Activated CD8-positive, alpha-beta memory T cell treated with anti-CD3 and anti-CD28 coated beads, Interleukin-2, amount 50 U/mL, for 4 hours (primary cell): ENCODE data around the gene ELOB.

Experiments used
- DNase-seq: peaks from one replicate; pipeline ENCODE4 v3.0.0-alpha.2; 2020

Gene ELOB

DNA sequence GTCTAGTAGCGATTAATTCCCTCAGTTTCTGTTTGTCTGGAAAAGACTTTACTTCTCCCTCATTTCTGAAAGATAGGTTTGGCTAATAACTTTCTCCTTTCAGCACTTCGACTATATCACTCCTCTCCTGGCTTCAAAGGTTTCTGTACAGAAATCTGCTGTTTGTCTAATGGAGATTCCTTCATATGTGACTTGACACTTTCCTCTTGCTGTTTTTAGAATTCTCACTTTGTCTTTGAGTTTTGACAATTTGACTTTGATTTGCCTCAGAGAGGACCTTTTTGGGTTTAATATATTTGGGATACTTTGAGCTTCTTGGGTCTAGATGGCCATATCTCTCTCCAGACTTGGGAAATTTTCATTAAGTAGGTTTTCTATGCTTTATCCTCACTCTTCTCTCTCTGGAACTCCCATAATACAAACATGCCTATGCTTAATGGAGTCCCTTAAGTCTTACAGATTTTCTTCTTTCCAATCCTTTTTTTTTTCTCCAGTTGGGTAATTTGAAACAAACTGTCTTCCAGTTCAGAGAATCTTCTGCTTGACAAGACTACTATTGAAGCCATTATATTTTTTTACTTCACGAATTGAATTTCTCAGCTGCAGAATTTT lies 32.2 kb upstream of the ELOB start:
- DNase-seq, result no peak

DNA sequence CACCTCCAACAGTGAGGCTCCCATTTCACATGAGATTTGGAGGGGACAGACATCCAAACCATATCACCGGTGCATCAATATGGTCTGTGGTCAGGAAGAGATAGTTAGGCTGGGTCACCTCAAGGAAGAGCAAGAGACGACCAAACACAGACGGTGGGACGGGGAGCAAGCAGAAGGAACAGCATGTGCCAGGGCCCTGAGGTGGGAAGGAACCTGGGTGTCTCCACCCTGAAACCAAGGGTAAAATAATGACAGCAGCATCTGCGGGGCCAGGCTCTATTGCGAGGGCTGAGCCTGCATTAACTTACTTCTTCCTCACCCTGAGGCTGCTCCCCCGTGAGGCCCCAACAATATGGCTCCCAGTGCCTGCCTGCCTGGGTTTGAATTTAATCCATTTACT lies 31.1 kb upstream of the ELOB start:
- no peak for DNase-seq

DNA sequence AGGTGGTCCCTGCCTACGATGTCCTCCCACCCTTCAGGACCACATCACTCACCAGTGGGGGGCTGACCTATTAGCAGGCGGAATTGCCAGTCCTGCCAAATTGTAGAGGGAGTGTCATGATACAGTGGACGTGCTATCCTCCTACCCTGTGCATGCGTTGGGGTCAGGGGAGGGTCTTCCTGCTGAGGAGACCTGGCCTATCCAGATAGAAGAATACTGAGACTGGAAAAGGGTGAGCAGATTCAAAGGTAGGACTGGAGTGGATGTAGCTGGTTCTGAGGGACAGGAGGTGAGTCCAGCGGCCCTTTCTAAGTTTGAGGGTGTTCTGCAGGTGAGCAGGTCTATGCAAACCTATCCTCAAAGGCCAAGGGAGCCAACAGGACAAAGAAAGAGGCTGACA lies 29.2 kb upstream of the ELOB start:
- DNase-seq, result no peak

DNA sequence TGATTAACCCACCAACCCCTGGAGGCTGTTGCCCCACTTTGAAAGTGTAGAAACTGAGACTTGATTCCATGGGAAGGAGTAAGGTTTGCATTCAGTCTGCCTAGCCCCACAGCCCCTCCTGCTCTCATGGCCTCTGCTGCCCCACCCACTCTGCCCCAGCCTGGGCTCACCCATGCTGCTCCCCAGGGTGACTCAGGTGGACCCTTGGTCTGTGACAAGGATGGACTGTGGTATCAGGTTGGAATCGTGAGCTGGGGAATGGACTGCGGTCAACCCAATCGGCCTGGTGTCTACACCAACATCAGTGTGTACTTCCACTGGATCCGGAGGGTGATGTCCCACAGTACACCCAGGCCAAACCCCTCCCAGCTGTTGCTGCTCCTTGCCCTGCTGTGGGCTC lies 27.6 kb upstream of the ELOB start:
- DNase-seq, result no peak

DNA sequence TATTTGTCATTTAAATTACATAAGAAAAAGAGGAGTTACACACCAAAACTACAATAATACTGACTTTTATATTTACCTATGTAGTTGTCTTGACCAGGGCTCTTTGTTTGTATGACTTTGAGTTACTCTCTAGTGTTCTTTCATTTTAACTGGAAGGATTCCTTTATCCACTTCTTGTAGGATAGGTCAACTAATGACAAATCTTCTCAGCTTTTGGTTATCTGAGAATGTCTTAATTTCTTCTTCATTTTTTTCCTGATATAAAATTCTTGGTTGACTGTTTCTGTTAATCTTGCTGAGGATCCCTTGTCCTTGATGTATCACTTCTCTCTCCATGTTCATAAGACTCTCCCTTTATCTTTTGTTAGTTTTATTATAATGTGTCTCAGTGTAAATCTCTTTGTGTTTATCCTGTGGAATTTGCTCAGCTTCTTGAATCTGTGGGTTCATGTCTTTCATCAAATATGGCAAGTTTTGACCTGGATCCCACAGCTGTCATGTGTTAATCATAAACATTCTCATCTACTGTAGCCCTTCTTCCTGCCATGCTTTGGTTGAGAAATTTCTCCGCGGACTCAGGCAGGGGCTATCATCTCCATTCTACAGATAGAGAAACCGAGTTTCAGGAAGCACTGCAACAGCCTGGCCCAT lies 26.6 kb upstream of the ELOB start:
- no peak for DNase-seq

DNA sequence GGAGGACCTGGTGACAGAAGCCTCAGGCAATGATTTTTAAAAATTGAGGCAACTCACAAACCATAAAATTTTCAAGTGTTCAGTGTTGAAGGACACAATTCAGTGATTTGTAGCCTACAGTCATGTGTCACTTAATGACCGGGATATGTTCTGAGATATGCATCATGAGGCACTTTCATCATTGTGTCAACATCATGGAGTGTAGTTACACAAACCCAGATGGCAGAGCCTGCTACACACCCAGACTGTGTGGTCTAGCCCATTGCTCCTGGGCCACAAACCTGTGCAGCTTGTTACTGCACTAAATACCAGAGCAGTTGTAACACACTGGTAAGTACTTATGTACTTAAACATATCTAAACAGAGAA lies 22.8 kb upstream of the ELOB start:
- DNase-seq, result no peak

DNA sequence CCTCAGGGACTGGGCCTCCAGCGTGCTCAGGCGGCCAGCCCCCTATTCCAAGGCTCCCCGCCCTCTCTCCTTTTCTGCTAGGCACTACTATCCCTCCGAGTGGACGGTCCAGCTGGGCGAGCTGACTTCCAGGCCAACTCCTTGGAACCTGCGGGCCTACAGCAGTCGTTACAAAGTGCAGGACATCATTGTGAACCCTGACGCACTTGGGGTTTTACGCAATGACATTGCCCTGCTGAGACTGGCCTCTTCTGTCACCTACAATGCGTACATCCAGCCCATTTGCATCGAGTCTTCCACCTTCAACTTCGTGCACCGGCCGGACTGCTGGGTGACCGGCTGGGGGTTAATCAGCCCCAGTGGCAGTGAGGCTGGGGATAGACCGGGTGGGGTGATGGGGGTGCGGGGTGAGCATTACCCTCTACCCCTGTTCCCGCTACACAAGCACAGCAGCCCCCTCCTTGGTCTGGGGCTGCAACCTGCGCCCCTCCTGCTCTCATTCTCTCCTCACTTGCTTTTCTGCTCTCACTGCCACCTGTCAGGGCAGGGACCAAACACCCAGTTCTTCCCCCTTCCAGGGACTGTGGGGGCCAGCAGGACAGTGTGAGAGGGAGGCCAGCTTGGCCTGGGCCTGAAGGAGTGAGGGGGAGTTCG lies 22.3 kb upstream of the ELOB start:
- DNase-seq, result no peak

DNA sequence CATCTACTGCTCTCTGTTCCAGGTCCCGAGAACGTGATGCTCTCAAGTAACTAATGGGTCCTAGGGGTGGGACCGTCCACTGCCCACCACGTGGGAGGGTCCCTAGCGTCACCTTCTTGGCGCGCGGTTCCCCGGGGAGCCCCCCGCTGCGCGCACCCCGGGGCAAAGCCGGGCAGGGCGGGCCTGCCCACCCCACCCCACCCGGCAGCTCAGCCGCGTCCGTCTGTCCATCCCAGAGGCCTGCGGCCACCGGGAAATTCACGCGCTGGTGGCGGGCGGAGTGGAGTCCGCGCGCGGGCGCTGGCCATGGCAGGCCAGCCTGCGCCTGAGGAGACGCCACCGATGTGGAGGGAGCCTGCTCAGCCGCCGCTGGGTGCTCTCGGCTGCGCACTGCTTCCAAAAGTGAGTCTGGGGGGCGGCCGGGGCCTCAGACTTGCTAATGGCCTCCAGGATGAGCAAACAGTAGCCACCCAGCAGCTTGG lies 21.7 kb upstream of the ELOB start:
- DNase-seq, result no peak

DNA sequence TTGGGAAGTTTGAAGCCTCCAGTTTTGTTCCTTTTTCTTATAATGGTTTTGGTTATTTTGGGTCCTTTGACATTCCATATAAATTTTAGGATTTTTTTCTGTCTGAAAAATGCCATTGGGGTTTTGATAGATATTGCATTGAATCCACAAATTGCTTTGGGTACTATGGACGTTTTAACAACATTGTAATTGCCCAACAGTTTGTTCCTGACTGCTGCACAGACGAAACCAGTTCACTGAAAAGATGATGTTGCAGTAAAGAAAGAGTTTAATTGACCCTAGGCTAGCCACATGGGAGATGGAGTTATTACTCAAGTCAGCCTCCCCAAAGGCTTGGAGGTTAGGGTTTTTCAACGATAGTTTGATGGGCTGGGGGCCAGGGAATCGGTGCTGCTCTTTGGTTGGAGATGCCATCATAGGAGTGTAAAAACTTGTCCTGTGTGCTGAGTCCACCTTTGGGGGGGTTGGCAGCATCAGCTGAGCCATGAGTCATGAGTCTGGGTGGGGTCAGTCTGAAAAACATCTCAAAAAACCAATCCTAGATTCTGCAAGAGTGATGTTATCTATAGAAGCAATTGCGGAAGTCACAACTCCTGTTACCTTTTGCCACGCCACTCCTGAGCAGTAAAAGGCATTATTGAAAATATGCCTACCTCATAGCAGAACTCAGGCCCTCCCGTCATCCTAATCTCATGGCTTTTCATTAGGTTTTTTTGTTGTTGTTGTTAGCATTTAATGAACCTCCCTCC lies 18.5 kb upstream of the ELOB start:
- no peak for DNase-seq

DNA sequence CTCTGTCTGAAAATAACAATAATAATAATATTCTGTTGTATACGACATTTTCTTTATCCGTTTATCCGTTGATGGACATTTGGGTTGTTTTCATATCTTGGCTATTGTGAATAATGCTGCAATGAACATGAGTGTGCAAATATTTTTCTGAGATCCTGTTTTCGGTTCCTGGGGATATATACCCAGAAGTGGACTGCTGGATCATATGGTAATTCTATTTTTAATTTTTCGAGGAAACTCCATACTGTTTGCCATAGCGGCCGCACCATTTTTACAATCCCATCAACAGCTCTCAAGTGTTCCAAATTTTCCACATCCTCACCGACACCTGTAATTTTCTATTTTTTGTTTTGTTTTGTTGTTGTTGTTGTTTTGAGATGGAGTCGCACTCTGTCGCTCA lies 15.9 kb upstream of the ELOB start:
- DNase-seq, result no peak

DNA sequence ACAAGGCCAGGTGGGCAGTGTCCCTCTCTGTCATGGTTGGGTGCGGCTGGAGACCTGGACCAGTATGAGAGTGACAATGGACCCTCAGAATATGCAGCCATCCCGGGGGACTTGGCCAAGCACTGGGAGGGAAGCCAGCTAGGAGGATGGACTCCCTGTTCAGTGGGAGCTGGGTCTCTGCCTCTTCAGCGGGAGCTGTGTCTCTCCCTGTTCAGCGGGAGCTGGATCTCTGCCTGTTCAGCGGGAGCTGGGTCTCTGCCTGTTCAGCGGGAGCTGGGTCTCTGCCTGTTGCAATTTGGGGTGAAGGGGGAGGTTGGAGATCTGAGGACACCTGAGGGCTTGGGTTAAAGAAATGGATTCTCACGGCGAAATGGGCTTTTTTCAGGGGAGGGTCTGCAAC lies 14.1 kb upstream of the ELOB start:
- no peak for DNase-seq

DNA sequence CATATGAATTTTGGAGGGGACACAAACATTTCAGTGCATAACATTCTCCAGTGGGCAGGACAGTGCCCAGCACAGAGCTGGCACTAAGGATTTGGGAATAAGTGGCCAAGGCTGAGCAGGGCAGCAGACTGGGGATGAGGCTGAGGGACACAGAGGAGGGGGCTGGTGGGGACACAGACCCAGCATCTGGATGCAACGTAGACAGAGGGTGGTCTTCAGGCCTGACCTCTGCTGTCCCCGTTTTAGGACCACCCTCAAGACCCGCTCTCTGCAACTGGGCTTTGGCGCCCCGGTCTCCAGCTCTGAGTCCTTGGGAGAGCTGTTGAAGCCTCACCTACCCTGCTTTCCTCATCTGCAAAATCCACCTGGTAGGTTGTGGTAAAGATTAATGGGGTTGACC lies 13.6 kb upstream of the ELOB start:
- DNase-seq, result no peak

DNA sequence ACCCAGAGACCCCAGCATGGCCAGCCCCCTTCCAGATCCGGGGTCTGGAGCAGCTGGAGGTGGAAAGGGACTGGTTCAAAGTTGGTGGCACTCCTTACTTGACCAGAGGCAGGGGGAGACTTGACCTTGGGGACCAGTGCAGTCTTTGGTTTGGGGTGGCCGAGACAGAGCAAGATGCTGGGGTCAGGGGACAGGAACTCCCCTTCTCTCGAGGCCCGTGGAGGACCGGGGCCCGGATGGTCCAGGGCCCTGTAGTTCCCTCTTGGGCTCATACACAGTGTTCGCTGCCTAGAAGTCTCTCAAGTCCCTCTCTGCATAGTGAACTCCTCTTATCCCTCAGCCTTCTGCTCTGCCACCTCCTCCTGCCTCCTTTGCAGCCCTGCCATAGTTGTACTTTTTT lies 10.9 kb upstream of the ELOB start:
- DNase-seq, result no peak

DNA sequence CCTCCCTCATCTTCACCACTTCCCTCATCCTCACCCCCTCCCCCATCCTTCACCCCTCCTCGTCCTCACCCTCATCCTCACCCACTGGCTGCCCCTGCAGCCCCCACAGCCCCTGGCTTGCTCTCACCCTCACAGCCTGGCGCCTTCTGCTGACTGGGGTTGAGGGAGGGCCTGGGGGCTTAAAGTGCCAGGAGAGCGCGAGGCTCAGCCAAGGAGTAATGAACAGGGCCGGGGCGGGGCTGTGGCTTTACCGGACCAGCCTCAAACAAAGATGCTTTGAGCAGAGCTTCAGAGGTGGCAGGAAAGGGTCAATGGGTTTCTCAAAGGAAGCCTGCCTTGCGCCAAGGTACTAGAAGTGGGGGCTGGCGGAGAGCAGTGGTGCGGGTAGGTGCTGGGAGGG lies 10.3 kb upstream of the ELOB start, which contains the start of gene PRSS33:
Gene PRSS33, minus strand, starts transcription at position 155 of the 400 bp plus-strand sequence. CDS start 1,013 bp downstream, outside the sequence.
- no peak for DNase-seq

DNA sequence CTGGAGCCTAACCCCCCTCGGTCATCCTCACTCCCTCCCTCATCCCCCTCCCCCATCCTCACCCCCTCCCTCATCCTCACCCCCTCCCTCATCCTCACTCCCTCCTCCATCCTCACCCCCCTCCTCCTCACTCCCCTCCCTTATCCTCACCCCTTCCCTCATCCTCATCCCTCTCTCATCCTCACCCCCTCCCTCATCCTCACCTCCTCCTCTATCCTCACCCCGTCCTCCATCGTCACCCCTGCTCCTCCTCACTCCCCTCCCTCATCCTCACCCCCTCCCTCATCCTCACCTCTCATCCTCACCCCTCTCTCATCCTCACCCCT lies 9.7 kb upstream of the ELOB start:
- DNase-seq, result no peak

DNA sequence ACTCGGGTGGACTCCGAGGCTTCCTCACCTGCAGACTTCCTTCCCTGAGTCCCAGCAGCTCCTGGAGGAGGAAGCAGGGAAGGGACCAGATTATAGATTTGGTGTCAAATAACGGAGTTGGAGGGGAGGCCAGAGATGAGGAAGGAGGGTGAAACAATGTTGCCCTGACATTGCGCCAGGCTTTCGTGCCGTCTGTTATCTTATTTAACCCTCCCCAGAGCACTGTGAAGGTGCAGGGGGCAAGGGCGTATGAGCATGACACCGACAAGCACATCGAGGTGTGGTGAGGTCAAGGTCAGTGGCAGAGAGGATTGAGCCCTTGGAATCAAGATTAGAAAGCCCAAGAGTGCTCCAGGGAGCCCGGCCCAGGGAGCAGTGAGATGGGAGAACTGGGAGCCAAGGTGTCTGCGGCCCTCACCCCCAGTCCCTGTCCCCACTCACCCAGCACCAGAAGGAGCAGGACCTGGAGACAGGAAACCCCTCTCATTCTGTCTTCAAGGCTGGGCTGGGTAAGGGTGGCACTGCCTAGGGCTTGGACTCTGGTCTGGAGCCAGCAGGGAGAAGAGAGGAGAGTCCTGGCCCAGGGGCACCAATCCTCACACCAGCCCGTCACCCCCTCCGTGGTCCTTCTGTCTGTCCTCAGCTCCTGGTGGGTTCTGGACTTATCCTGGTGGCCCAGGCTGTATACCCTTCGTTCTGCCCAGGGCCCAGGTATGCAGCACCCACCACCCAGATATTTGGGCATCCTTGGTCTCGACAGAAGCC lies 9.2 kb upstream of the ELOB start:
- DNase-seq, result no peak

DNA sequence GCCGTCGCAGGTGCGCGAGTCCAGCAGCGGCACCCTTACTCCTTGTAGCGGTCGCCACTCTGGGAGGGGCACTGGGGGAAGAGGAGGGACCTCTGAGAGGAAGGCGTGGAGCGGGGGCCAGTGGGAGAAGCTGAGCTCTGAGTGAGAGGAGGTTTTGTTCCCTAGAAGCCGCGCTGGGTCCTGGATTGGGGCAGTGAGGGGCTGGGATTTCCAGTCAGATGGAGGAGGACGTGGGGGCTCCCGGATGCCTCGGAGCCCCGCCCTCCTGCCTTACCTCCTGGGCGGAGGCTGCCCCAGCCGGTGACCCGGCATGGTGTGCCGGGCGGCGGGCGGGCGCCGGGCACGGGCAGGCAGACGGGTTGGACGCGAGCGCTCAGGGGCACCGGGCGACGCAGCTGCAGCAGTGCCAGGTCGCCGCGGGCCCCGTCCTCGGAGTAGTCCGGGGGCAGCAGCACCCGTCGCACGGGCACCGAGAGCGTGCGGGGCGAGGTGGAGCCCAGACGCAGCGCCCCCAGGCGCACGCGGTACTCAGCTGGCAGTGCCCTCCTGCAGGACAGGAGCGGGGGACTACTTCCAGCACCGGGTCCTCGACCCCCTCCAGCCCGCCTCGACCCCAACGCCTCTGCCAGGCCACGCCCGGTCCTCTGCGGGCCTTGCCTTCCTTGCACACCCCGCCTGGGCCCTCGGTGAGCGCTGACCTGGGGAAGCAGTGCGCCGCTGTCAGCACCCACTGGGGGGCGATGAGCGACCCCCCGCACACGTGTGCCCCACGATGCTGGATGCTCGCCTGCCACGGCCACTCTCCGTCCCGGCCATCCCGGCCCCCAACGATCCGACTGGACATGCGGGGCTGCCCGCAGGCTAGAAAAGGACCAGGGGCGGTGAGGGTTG lies 8.3 kb upstream of the ELOB start:
- DNase-seq, result peak; percentile 51

DNA sequence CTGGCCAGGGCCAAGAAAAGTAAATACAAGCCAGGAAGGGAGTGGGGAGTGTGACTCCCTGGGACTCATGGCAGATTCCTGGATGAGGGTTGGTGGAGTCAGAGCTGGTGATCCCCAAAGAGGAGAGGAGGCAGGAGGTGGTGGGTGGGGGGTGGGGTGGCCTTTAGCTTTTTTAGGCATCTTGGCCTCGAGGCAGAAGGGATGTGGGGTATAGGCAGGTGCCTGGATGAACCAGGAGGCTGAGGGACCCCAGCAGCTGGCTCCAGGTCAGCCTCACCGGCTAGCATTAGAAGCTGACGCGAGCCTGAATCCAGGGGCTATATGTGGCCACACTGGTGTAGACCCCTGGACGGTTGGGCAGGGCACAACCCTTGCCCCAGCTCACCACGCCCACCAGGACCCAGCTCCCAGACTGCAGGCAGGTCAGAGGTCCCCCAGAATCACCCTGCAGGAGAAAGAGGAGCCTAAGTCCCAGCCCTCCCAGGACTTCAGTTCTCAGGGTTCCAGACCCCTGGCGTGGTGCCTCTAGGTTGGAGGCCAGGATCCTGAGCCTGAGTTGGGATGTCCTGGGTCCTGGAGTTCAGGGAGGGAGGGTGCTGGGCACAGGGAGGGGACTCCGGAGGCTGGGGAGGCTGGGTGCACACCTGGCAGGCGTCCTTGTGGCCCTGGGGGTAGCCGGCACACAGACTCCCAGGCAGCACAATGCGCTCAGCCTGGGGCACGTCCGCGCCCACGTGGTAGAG lies 7.4 kb upstream of the ELOB start:
- no peak for DNase-seq

DNA sequence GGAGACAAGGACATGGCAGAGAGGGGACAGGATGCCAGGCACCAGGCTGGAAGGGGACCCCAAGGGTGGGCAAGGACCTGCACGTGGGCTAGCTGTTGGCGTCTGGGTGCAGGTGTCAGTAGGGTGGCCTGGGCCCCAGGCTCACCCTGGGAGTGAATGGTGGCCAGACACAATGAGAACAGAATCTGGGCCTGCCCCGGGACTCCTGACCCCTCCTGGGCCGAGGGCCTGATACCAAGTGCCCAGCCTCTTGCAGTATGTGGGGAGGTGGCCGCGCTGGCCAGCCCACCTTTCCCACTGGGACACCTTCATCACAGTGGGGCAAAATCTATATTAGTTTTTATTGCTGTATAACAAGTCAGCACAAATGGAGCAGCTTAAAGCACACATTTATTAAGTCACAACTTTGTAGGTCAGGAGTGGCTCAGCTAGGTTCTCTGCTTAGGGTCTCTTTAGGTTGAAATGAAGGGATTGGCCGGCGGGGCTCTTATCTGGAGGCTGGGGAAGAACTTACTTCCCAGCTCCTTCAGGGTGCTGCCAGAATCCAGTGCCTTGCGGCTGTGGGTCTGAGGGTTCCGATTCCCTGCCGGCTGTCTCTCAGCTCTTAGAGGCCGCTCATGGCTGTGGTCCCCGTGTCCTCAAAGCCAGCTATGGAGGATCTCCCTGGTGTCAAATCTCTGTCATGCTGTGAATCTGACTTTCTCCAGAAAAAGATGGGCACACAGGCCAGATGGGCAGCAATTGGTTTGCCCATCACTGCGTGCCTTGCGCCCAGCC lies 6.7 kb upstream of the ELOB start:
- DNase-seq, result no peak

DNA sequence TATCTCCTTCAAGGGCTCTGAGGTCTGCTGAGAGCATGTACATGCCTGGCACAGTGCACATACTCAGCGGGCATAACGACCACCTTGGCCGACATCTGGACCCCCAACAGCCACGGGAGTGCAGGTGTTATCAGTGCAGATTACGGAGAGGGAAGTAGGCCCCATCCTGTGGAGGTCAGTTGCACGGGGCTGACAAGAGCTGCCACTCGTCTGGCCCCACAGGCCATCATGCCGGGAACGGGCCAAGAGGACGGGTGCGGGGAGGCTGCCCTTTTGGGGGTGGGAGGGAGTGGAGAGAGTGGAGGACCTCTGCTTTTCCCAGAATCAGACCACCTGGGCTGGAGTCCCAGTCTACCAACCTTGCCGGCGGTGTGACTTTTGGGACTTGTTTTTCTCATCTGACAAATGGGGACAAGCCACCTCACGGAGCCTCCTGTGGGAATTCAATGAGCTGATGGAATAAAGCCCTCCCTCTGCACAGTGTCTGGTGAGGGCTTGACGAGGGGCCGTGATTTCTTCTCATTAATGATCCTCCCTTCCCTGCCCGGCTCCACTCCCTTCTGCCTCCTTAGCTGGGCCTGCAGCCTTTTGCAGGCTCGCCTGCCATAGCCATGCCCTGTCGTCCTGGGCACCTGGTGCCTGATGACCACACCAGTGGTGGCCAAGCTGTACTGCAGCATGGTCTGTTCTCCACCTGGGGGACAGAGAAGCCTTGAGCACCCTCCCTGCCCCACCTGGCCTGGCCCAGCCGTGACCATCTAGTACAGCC lies 5.7 kb upstream of the ELOB start:
- DNase-seq, result no peak
